HepG2 (cell line): Measurements from ENCODE around the gene VEZF1. TPM values are rescaled to one million over a fixed set of nuclear protein-coding genes. Genes with fewer than 3 reads are reported as not detected.
A peak's percentile ranks its signal among the peaks of the same experiment; 100 is the strongest.

Experiments used
- HOXA3 ChIP-seq: sonication (generic); formaldehyde crosslinking; IDR thresholded peaks from 2 replicates; pipeline ENCODE4 v1.5.0; 2020; ENCODE audit warnings: missing genetic modification reagents
- PHF8 ChIP-seq: sonication (generic); formaldehyde crosslinking; IDR thresholded peaks from 2 replicates; pipeline ENCODE4 v1.5.0; 2020; ENCODE audit warnings: missing genetic modification reagents
- SOX5 ChIP-seq: IDR thresholded peaks from 2 replicates; pipeline ENCODE4 v1.6.1; 2016; ENCODE audit warnings: borderline replicate concordance
- TBX2 ChIP-seq: sonication (generic); formaldehyde crosslinking; IDR thresholded peaks from 2 replicates; pipeline ENCODE4 v1.5.0; 2020; ENCODE audit warnings: missing genetic modification reagents, mild to moderate bottlenecking, borderline replicate concordance
- ZBTB3 ChIP-seq: sonication (generic); formaldehyde crosslinking; IDR thresholded peaks from 2 replicates; pipeline ENCODE4 v1.4.0; 2020; ENCODE audit warnings: low read depth, mild to moderate bottlenecking, moderate library complexity, missing genetic modification reagents, borderline replicate concordance
- ZNF121 ChIP-seq: sonication (generic); formaldehyde crosslinking; IDR thresholded peaks from 2 replicates; pipeline ENCODE4 v1.5.0; 2020; ENCODE audit warnings: mild to moderate bottlenecking, missing genetic modification reagents
- ZNF670 ChIP-seq: sonication (generic); formaldehyde crosslinking; IDR thresholded peaks from 2 replicates; pipeline ENCODE4 v1.8.0; 2022; ENCODE audit warnings: mild to moderate bottlenecking, missing genetic modification reagents, borderline replicate concordance
- ZNF761 ChIP-seq: sonication (generic); formaldehyde crosslinking; conservative IDR thresholded peaks from 2 replicates; pipeline ENCODE4 v1.4.0; 2020; ENCODE audit warnings: mild to moderate bottlenecking, missing genetic modification reagents
- ZNF850 ChIP-seq: sonication (generic); formaldehyde crosslinking; conservative IDR thresholded peaks from 2 replicates; pipeline ENCODE4 v1.9.0; 2021; ENCODE audit warnings: mild to moderate bottlenecking, missing genetic modification reagents
- polyA plus RNA-seq, 8 experiments: library from polyadenylated mRNA; depleted of rRNA in 3 of 8; stranded (reverse) in 7 of 8; unstranded in 1 of 8; fragments of >200 nt; fragmentation: Illumina TruSeq in 4 of 8; extraction: Trizol in 4 of 8; gene quantifications; 2 replicates each; pipeline versions ENCODE4 v1.2.1 to v1.2.3, GENCODE V29; 2011 to 2016; ENCODE audit warnings: low read depth in 4 of 8, missing spikeins in 1 of 8, mixed read lengths in 1 of 8; ENCODE audit not compliant: insufficient read depth in 1 of 8
- total RNA-seq, 5 experiments: library from RNA; depleted of rRNA; stranded (reverse); fragments of >200 nt; fragmentation: Illumina TruSeq; extraction: Trizol; gene quantifications; 2 replicates each; pipeline ENCODE4 v1.2.3, GENCODE V29; 2016; ENCODE audit warnings: low read depth in 1 of 5
- TF ChIP-seq, protein P1 (sequence below): IDR thresholded peaks from 2 replicates; pipeline ENCODE4 v1.6.1; 2012; ENCODE audit warnings: low read depth, low read length, improper control_type of control experiment
- TF ChIP-seq, protein P2 (sequence below): sonication (generic); formaldehyde crosslinking; IDR thresholded peaks from 2 replicates; pipeline ENCODE4 v1.4.0; 2020; ENCODE audit warnings: missing genetic modification reagents
- TF ChIP-seq, protein P3 (sequence below): sonication (generic); formaldehyde crosslinking; conservative IDR thresholded peaks from 2 replicates; pipeline ENCODE4 v1.5.0; 2020; ENCODE audit warnings: missing genetic modification reagents
- TF ChIP-seq, protein P4 (sequence below): sonication (generic); formaldehyde crosslinking; IDR thresholded peaks from 2 replicates; pipeline ENCODE4 v1.4.0; 2020; ENCODE audit warnings: missing genetic modification reagents
- TF ChIP-seq, protein P5 (sequence below): sonication (generic); formaldehyde crosslinking; IDR thresholded peaks from 2 replicates; pipeline ENCODE4 v1.5.1; 2020; ENCODE audit warnings: mild to moderate bottlenecking, missing genetic modification reagents, moderate library complexity
- TF ChIP-seq, protein P6 (sequence below): sonication (generic); formaldehyde crosslinking; IDR thresholded peaks from 2 replicates; pipeline ENCODE4 v1.4.0; 2020; ENCODE audit warnings: missing genetic modification reagents

Gene VEZF1
- total and polyA plus RNA-seq, 2 of the 13 experiments (the other 11 are each of a cell fraction or from before 2014, with no cell fraction given) = 45.9 to 49.7 TPM

DNA sequence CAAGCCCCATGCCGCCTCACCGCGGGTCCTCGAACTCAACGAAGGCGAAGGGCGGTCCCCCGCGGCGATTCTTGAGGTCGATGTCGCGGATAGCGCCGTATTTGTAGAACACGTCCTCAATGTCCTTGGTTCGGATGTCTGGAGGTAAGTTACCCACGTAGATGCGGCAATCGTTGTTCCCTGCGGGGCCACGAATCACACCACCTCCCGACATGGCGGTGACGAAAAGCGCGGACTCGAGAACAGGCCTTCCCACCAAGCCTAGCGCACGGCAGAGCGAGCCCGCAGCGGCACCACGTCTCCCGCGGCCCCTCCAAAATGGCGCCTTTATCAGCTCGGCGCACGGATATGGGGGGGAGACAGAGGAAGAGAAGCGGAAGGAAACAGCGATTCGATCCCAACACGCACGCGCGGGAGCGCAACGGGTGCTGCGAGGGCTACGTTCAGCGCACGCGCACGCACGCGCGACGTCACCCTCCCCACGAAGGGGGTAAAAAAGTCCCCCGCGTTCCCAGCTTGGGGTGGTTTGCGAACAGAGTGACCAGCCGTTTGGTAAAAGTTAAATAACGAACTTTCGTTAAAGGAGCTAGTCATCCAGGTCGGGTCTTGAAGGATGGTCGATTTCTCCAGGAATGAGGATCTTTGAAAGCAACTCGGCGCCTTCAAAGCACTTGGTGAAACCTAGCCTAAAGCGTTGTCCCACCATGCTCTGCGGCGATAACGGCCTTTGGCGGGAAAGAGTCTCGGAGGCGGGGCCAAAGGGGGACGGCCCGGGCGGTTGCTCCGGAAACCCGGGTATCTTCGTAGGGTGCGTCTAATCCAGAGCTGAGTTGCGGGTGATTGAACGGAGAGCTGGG lies 19.1 kb upstream of the VEZF1 start, which contains the start of gene SRSF1 (continued):
- TF ChIP-seq, protein P1, sequence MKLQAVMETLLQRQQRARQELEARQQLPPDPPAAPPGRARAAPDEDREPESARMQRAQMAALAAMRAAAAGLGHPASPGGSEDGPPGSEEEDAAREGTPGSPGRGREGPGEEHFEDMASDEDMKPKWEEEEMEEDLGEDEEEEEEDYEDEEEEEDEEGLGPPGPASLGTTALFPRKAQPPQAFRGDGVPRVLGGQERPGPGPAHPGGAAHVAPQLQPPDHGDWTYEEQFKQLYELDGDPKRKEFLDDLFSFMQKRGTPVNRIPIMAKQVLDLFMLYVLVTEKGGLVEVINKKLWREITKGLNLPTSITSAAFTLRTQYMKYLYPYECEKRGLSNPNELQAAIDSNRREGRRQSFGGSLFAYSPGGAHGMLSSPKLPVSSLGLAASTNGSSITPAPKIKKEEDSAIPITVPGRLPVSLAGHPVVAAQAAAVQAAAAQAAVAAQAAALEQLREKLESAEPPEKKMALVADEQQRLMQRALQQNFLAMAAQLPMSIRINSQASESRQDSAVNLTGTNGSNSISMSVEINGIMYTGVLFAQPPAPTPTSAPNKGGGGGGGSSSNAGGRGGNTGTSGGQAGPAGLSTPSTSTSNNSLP = peak; percentile 54; the same call in 1 of the 2 replicates
- TF ChIP-seq, protein P2, sequence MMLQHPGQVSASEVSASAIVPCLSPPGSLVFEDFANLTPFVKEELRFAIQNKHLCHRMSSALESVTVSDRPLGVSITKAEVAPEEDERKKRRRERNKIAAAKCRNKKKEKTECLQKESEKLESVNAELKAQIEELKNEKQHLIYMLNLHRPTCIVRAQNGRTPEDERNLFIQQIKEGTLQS (CRISPR knock-in tag) = 0 out of 2 replicates have a peak, but pooled peaks have one; percentile 8
- TF ChIP-seq, protein P3, sequence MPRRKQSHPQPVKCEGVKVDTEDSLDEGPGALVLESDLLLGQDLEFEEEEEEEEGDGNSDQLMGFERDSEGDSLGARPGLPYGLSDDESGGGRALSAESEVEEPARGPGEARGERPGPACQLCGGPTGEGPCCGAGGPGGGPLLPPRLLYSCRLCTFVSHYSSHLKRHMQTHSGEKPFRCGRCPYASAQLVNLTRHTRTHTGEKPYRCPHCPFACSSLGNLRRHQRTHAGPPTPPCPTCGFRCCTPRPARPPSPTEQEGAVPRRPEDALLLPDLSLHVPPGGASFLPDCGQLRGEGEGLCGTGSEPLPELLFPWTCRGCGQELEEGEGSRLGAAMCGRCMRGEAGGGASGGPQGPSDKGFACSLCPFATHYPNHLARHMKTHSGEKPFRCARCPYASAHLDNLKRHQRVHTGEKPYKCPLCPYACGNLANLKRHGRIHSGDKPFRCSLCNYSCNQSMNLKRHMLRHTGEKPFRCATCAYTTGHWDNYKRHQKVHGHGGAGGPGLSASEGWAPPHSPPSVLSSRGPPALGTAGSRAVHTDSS (CRISPR knock-in tag) = no peak; the same call in 1 of the 2 replicates
- TF ChIP-seq, protein P4, sequence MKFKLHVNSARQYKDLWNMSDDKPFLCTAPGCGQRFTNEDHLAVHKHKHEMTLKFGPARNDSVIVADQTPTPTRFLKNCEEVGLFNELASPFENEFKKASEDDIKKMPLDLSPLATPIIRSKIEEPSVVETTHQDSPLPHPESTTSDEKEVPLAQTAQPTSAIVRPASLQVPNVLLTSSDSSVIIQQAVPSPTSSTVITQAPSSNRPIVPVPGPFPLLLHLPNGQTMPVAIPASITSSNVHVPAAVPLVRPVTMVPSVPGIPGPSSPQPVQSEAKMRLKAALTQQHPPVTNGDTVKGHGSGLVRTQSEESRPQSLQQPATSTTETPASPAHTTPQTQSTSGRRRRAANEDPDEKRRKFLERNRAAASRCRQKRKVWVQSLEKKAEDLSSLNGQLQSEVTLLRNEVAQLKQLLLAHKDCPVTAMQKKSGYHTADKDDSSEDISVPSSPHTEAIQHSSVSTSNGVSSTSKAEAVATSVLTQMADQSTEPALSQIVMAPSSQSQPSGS (CRISPR knock-in tag) = peak; percentile 75; the same call in 1 of the 2 replicates
- TF ChIP-seq, protein P5, sequence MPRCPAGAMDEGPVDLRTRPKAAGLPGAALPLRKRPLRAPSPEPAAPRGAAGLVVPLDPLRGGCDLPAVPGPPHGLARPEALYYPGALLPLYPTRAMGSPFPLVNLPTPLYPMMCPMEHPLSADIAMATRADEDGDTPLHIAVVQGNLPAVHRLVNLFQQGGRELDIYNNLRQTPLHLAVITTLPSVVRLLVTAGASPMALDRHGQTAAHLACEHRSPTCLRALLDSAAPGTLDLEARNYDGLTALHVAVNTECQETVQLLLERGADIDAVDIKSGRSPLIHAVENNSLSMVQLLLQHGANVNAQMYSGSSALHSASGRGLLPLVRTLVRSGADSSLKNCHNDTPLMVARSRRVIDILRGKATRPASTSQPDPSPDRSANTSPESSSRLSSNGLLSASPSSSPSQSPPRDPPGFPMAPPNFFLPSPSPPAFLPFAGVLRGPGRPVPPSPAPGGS (CRISPR knock-in tag) = peak; percentile 95
- TF ChIP-seq HOXA3 (CRISPR knock-in tag) = peak; percentile 98
- TF ChIP-seq TBX2 (CRISPR knock-in tag) = peak; percentile 54; the same call in 1 of the 2 replicates
- TF ChIP-seq SOX5 = peak; percentile 38
- TF ChIP-seq PHF8 (CRISPR knock-in tag) = peak; percentile 94
- TF ChIP-seq ZNF850 (CRISPR knock-in tag) = peak; percentile 88; the same call in 1 of the 2 replicates
- peak; percentile 95 for TF ChIP-seq ZNF670
- TF ChIP-seq ZBTB3 (CRISPR knock-in tag) = peak; percentile 93
- TF ChIP-seq ZNF761 (CRISPR knock-in tag) = peak; percentile 98
- TF ChIP-seq ZNF121 (CRISPR knock-in tag) = no peak
- TF ChIP-seq, protein P6, sequence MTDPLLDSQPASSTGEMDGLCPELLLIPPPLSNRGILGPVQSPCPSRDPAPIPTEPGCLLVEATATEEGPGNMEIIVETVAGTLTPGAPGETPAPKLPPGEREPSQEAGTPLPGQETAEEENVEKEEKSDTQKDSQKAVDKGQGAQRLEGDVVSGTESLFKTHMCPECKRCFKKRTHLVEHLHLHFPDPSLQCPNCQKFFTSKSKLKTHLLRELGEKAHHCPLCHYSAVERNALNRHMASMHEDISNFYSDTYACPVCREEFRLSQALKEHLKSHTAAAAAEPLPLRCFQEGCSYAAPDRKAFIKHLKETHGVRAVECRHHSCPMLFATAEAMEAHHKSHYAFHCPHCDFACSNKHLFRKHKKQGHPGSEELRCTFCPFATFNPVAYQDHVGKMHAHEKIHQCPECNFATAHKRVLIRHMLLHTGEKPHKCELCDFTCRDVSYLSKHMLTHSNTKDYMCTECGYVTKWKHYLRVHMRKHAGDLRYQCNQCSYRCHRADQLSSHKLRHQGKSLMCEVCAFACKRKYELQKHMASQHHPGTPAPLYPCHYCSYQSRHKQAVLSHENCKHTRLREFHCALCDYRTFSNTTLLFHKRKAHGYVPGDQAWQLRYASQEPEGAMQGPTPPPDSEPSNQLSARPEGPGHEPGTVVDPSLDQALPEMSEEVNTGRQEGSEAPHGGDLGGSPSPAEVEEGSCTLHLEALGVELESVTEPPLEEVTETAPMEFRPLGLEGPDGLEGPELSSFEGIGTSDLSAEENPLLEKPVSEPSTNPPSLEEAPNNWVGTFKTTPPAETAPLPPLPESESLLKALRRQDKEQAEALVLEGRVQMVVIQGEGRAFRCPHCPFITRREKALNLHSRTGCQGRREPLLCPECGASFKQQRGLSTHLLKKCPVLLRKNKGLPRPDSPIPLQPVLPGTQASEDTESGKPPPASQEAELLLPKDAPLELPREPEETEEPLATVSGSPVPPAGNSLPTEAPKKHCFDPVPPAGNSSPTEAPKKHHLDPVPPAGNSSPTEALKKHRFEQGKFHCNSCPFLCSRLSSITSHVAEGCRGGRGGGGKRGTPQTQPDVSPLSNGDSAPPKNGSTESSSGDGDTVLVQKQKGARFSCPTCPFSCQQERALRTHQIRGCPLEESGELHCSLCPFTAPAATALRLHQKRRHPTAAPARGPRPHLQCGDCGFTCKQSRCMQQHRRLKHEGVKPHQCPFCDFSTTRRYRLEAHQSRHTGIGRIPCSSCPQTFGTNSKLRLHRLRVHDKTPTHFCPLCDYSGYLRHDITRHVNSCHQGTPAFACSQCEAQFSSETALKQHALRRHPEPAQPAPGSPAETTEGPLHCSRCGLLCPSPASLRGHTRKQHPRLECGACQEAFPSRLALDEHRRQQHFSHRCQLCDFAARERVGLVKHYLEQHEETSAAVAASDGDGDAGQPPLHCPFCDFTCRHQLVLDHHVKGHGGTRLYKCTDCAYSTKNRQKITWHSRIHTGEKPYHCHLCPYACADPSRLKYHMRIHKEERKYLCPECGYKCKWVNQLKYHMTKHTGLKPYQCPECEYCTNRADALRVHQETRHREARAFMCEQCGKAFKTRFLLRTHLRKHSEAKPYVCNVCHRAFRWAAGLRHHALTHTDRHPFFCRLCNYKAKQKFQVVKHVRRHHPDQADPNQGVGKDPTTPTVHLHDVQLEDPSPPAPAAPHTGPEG (CRISPR knock-in tag) = peak; percentile 90
